IMR-90 (cell line): ENCODE results near the gene EPAS1.

Experiments
- CEBPB ChIP-seq: IDR thresholded peaks from 2 replicates; pipeline ENCODE4 v1.6.1; 2012; ENCODE audit warnings: low read depth, low read length, improper control_type of control experiment
- CHD1 ChIP-seq: IDR thresholded peaks from 2 replicates; pipeline ENCODE4 v1.6.1; 2012; ENCODE audit warnings: low read depth, low read length, improper control_type of control experiment
- CTCF ChIP-seq: conservative IDR thresholded peaks from 2 replicates; pipeline ENCODE4 v1.5.1; 2012; ENCODE audit warnings: mild to moderate bottlenecking, low read depth, low read length, improper control_type of control experiment
- NFE2L2 ChIP-seq: fragments of 150-350 bp; IDR thresholded peaks from 2 replicates; pipeline ENCODE4 v1.6.1; 2016; ENCODE audit warnings: low read depth, mild to moderate bottlenecking, low read length
- POLR2A ChIP-seq: IDR thresholded peaks from 2 replicates; pipeline ENCODE4 v1.6.1; 2012; ENCODE audit warnings: mild to moderate bottlenecking, low read depth, low read length
- RAD21 ChIP-seq: IDR thresholded peaks from 2 replicates; pipeline ENCODE4 v1.6.1; 2012; ENCODE audit warnings: low read length, improper control_type of control experiment
- RCOR1 ChIP-seq: IDR thresholded peaks from 2 replicates; pipeline ENCODE4 v1.6.1; 2012; ENCODE audit warnings: mild to moderate bottlenecking, low read length, improper control_type of control experiment; ENCODE audit not compliant: insufficient replicate concordance
- SMC3 ChIP-seq: fragments of 150-350 bp; IDR thresholded peaks from 2 replicates; pipeline ENCODE4 v1.6.1; 2016; ENCODE audit warnings: low read depth, mild to moderate bottlenecking, antibody characterized with exemption, low read length, moderate library complexity
- USF2 ChIP-seq: fragments of 150-350 bp; IDR thresholded peaks from 2 replicates; pipeline ENCODE4 v1.6.1; 2017; ENCODE audit warnings: mild to moderate bottlenecking, antibody characterized with exemption, low read length, low read depth

GRCh38 chr2:46304635-46305034, 7.4 kb downstream of the EPAS1 start:
- TF ChIP-seq CTCF (no peak), RCOR1 (no peak), NFE2L2 (no peak), CHD1 (no peak), POLR2A (no peak), SMC3 (no peak), USF2 (no peak), RAD21 (no peak), CEBPB (no peak)
